Muscle layer of colon (tissue), 2 donors: Measurements from ENCODE around the gene LYSMD4.
A peak's percentile ranks its signal among the peaks of the same experiment; 100 is the strongest.
"Not testable (repeated sequence)": the region's sequence is repeated elsewhere in the genome, so short reads cannot be mapped to it uniquely, and the experiment has no call there.

Experiments
- H3K27ac ChIP-seq: one replicate; pipeline ENCODE4 v1.7.0; 2013; ENCODE audit warnings: low read depth, mild to moderate bottlenecking, low read length, moderate library complexity
- H3K27me3 ChIP-seq, 2 donors: one replicate each; pipeline ENCODE4 v1.7.0; 2013; ENCODE audit warnings: low read length in 2 of 2, mild to moderate bottlenecking in 2 of 2; ENCODE audit not compliant: insufficient read depth in 2 of 2, control insufficient read depth in 1 of 2
- H3K36me3 ChIP-seq: one replicate; pipeline ENCODE4 v1.7.0; 2013; ENCODE audit warnings: mild to moderate bottlenecking, low read length; ENCODE audit not compliant: insufficient read depth
- H3K4me1 ChIP-seq: one replicate; pipeline ENCODE4 v1.7.0; 2013; ENCODE audit warnings: mild to moderate bottlenecking, low read length; ENCODE audit not compliant: insufficient read depth
- H3K4me3 ChIP-seq, 2 donors: one replicate each; pipeline ENCODE4 v1.7.0; 2013; ENCODE audit warnings: low read length in 2 of 2, low read depth in 1 of 2, mild to moderate bottlenecking in 1 of 2, moderate library complexity in 1 of 2
- H3K9ac ChIP-seq: one replicate; pipeline ENCODE4 v1.7.0; 2013; ENCODE audit warnings: low read length
- H3K9me3 ChIP-seq: one replicate; pipeline ENCODE4 v1.7.0; 2013; ENCODE audit warnings: mild to moderate bottlenecking, low read length
- donor health status: abdominal sarcoma.
- donor health status: Adenocarcinoma of cecum.

The LYSMD4 gene

GRCh38 chr15:99733268-99734039, at the start of gene LYSMD4:
Gene LYSMD4, minus strand, starts transcription at chr15:99733437. Its CDS starts 1,438 bp downstream, at chr15:99731999.
- Histone ChIP-seq H3K9ac (peak within 1 kb of the TSS; percentile 41), H3K4me1 (peaks cover 13% of the 10 kb centered on the region), H3K4me3 (peak within 1 kb of the TSS; percentile 69 to 86), H3K27me3 (no peaks in the 10 kb centered on the region), H3K27ac (peak within 1 kb of the TSS; percentile 85), H3K36me3 (peaks cover 8% of the 10 kb centered on the region), H3K9me3 (no peaks in the 10 kb centered on the region)

GRCh38 chr15:99782029-99782428, 48.8 kb upstream of the LYSMD4 start:
- H3K9ac ChIP-seq, H3K4me3 ChIP-seq, H3K9me3 ChIP-seq, H3K4me1 ChIP-seq, H3K27me3 ChIP-seq, H3K27ac ChIP-seq, H3K36me3 ChIP-seq: not testable (repeated sequence)

GRCh38 chr15:99777144-99777543, 43.9 kb upstream of the LYSMD4 start:
- Histone ChIP-seq H3K4me3 (no peak overlapping the region), H3K27me3 (no peaks in the 10 kb centered on the region), H3K36me3 (no peaks in the 10 kb centered on the region), H3K27ac (no peak overlapping the region), H3K4me1 (no peaks in the 10 kb centered on the region), H3K9ac (no peak overlapping the region), H3K9me3 (no peaks in the 10 kb centered on the region)

GRCh38 chr15:99764522-99764921, 31.3 kb upstream of the LYSMD4 start:
- no peak overlapping the region for H3K4me3 ChIP-seq
- no peak overlapping the region for H3K9ac ChIP-seq
- no peaks in the 10 kb centered on the region for H3K4me1 ChIP-seq
- no peaks in the 10 kb centered on the region for H3K36me3 ChIP-seq
- no peaks in the 10 kb centered on the region for H3K27me3 ChIP-seq
- no peaks in the 10 kb centered on the region for H3K9me3 ChIP-seq
- no peak overlapping the region for H3K27ac ChIP-seq

GRCh38 chr15:99763827-99764226, 30.6 kb upstream of the LYSMD4 start:
- Histone ChIP-seq H3K9me3 (no peaks in the 10 kb centered on the region), H3K27ac (no peak overlapping the region), H3K4me1 (no peaks in the 10 kb centered on the region), H3K9ac (no peak overlapping the region), H3K27me3 (no peaks in the 10 kb centered on the region), H3K36me3 (no peaks in the 10 kb centered on the region), H3K4me3 (no peak overlapping the region)

GRCh38 chr15:99762288-99762687, 29.1 kb upstream of the LYSMD4 start:
- Histone ChIP-seq H3K27ac (no peak overlapping the region), H3K27me3 (no peaks in the 10 kb centered on the region), H3K36me3 (no peaks in the 10 kb centered on the region), H3K4me3 (no peak overlapping the region), H3K4me1 (no peaks in the 10 kb centered on the region), H3K9ac (no peak overlapping the region), H3K9me3 (no peaks in the 10 kb centered on the region)

- Histone ChIP-seq H3K4me3 (no peak overlapping the region), H3K4me1 (no peaks in the 10 kb centered on the region), H3K36me3 (no peaks in the 10 kb centered on the region), H3K9ac (no peak overlapping the region), H3K27ac (no peak overlapping the region), H3K9me3 (no peaks in the 10 kb centered on the region), H3K27me3 (no peaks in the 10 kb centered on the region)
These were observed 22.6 kb upstream of the LYSMD4 start for GRCh38 chr15:99755692-99756409.

GRCh38 chr15:99753066-99753465, 19.8 kb upstream of the LYSMD4 start:
- no peak overlapping the region for H3K9ac ChIP-seq
- H3K4me1 ChIP-seq: no peaks in the 10 kb centered on the region
- H3K9me3 ChIP-seq: no peaks in the 10 kb centered on the region
- H3K36me3 ChIP-seq: no peaks in the 10 kb centered on the region
- H3K27ac ChIP-seq: no peak overlapping the region
- no peak overlapping the region for H3K4me3 ChIP-seq
- H3K27me3 ChIP-seq: no peaks in the 10 kb centered on the region

GRCh38 chr15:99752556-99752955, 19.3 kb upstream of the LYSMD4 start:
- Histone ChIP-seq H3K4me3 (no peak overlapping the region), H3K9ac (no peak overlapping the region), H3K36me3 (no peaks in the 10 kb centered on the region), H3K27ac (no peak overlapping the region), H3K9me3 (no peaks in the 10 kb centered on the region), H3K27me3 (no peaks in the 10 kb centered on the region), H3K4me1 (no peaks in the 10 kb centered on the region)

GRCh38 chr15:99750326-99750725, 17.1 kb upstream of the LYSMD4 start:
- not testable (repeated sequence) for H3K4me1 ChIP-seq, H3K27ac ChIP-seq, H3K4me3 ChIP-seq, H3K9me3 ChIP-seq, H3K9ac ChIP-seq, H3K36me3 ChIP-seq, H3K27me3 ChIP-seq

- no peak overlapping the region for H3K9ac ChIP-seq
- no peak overlapping the region for H3K27ac ChIP-seq
- H3K4me1 ChIP-seq: no peaks in the 10 kb centered on the region
- no peaks in the 10 kb centered on the region for H3K36me3 ChIP-seq
- no peaks in the 10 kb centered on the region for H3K9me3 ChIP-seq
- no peak overlapping the region for H3K4me3 ChIP-seq
- H3K27me3 ChIP-seq: no peaks in the 10 kb centered on the region
These were observed 16.1 kb upstream of the LYSMD4 start for GRCh38 chr15:99749386-99749785.
